GM23338 (cell line): Measurements from ENCODE around the gene HMHB1. TPM values are rescaled to one million over a fixed set of nuclear protein-coding genes. Genes with fewer than 3 reads are reported as not detected.

Experiments
- ATAC-seq: fragments of 200-7000 bp; cut with Tn5 transposase; 3 replicates; pipeline ENCODE4 v1.9.1; 2020
- DNase-seq: peaks from one replicate; pipeline ENCODE4 v3.0.0-alpha.2; 2015; ENCODE audit warnings: low spot score
- H2AFZ ChIP-seq: fragments of 200-600 bp; sonication (generic); 2 replicates; pipeline ENCODE4 v1.8.0; 2016; ENCODE audit warnings: antibody characterized with exemption, mild to moderate bottlenecking, moderate library complexity
- H3F3A ChIP-seq: fragments of 200-600 bp; sonication (generic); replicated peaks from 2 replicates; pipeline ENCODE4 v1.8.0; 2017; ENCODE audit warnings: antibody characterized with exemption, mixed run types, low read depth
- H3K27ac ChIP-seq: fragments of 200-600 bp; sonication (generic); 2 replicates; pipeline ENCODE4 v1.6.1; 2016; ENCODE audit warnings: low read depth
- H3K27me3 ChIP-seq: fragments of 200-600 bp; sonication (generic); 2 replicates; pipeline ENCODE4 v1.8.0; 2016; ENCODE audit warnings: mild to moderate bottlenecking, mixed run types, moderate library complexity; ENCODE audit not compliant: insufficient read depth
- H3K36me3 ChIP-seq: fragments of 200-600 bp; sonication (generic); 2 replicates; pipeline ENCODE4 v1.8.0; 2016; ENCODE audit warnings: mild to moderate bottlenecking; ENCODE audit not compliant: insufficient read depth
- H3K4me1 ChIP-seq: fragments of 200-600 bp; sonication (generic); 2 replicates; pipeline ENCODE4 v1.8.0; 2016; ENCODE audit warnings: mild to moderate bottlenecking, moderate library complexity; ENCODE audit not compliant: insufficient read depth
- H3K4me2 ChIP-seq: fragments of 200-600 bp; sonication (generic); 2 replicates; pipeline ENCODE4 v1.7.1; 2017; ENCODE audit warnings: mixed run types
- H3K4me3 ChIP-seq: fragments of 200-600 bp; sonication (generic); 2 replicates; pipeline ENCODE4 v1.6.1; 2016; ENCODE audit warnings: mixed run types
- H3K79me2 ChIP-seq: fragments of 200-600 bp; sonication (generic); replicated peaks from 2 replicates; pipeline ENCODE4 v1.8.0; 2017; ENCODE audit warnings: mild to moderate bottlenecking; ENCODE audit not compliant: insufficient read depth
- H3K9me2 ChIP-seq: fragments of 200-600 bp; sonication (generic); 2 replicates; pipeline ENCODE4 v1.8.0; 2017; ENCODE audit not compliant: insufficient read depth
- H4K20me1 ChIP-seq: fragments of 200-600 bp; sonication (generic); replicated peaks from 2 replicates; pipeline ENCODE4 v1.8.0; 2017; ENCODE audit warnings: mild to moderate bottlenecking; ENCODE audit not compliant: insufficient read depth
- H3K27ac Mint-ChIP-seq: 2 replicates; pipeline ENCODE4 v1.8.0; 2020; ENCODE audit warnings: inconsistent platforms, mild to moderate bottlenecking, moderate library complexity, mixed read lengths
- H3K27me3 Mint-ChIP-seq: 3 replicates; pipeline ENCODE4 v1.8.0; 2022; ENCODE audit warnings: low read depth, mild to moderate bottlenecking, moderate library complexity, mixed read lengths, inconsistent platforms; ENCODE audit not compliant: insufficient read depth, poor library complexity
- H3K36me3 Mint-ChIP-seq: 3 replicates; pipeline ENCODE4 v1.8.0; 2021; ENCODE audit warnings: low read depth, mild to moderate bottlenecking, inconsistent platforms, moderate library complexity, mixed read lengths
- H3K4me1 Mint-ChIP-seq: 3 replicates; pipeline ENCODE4 v1.8.0; 2020; ENCODE audit warnings: mild to moderate bottlenecking, inconsistent platforms, mixed read lengths
- H3K4me3 Mint-ChIP-seq: 3 replicates; pipeline ENCODE4 v1.8.0; 2021; ENCODE audit warnings: moderate library complexity, mild to moderate bottlenecking, inconsistent platforms, mixed read lengths
- H3K9me3 Mint-ChIP-seq: 3 replicates; pipeline ENCODE4 v1.8.0; 2020; ENCODE audit warnings: moderate library complexity, mild to moderate bottlenecking, inconsistent platforms, mixed read lengths
- CREB1 ChIP-seq: fragments of 250-450 bp; sonication (Bioruptor Pico); IDR thresholded peaks from 2 replicates; pipeline ENCODE4 v1.5.0; 2020; ENCODE audit warnings: low read depth, mild to moderate bottlenecking, moderate library complexity
- EZH2 ChIP-seq: fragments of 200-600 bp; sonication (generic); IDR thresholded peaks from one replicate; pipeline ENCODE4 v1.8.0; 2017; ENCODE audit warnings: antibody characterized with exemption, mild to moderate bottlenecking, low read depth; ENCODE audit not compliant: unreplicated experiment
- EZH2phosphoT487 ChIP-seq: fragments of 200-600 bp; sonication (generic); IDR thresholded peaks from one replicate; pipeline ENCODE4 v1.8.1; 2018; ENCODE audit warnings: antibody characterized with exemption; ENCODE audit not compliant: unreplicated experiment
- JUNB ChIP-seq: IDR thresholded peaks from one replicate; pipeline ENCODE4 v1.6.1; 2016; ENCODE audit warnings: antibody characterized with exemption; ENCODE audit not compliant: unreplicated experiment
- NANOG ChIP-seq: IDR thresholded peaks from 2 replicates; pipeline ENCODE4 v1.6.1; 2016; ENCODE audit warnings: antibody characterized with exemption, borderline replicate concordance
- POLR2AphosphoS5 ChIP-seq: IDR thresholded peaks from 2 replicates; pipeline ENCODE4 v1.6.1; 2016; ENCODE audit warnings: antibody characterized with exemption, low read depth
- STAT1 ChIP-seq: IDR thresholded peaks from one replicate; pipeline ENCODE4 v1.6.1; 2016; ENCODE audit warnings: antibody characterized with exemption; ENCODE audit not compliant: unreplicated experiment
- ZNF114 ChIP-seq: fragments of 250-450 bp; sonication (Bioruptor Pico); IDR thresholded peaks from 2 replicates; pipeline ENCODE4 v1.5.0; 2020; ENCODE audit warnings: mild to moderate bottlenecking, moderate library complexity
- ZNF331 ChIP-seq: fragments of 250-450 bp; sonication (Bioruptor Pico); IDR thresholded peaks from 2 replicates; pipeline ENCODE4 v1.5.0; 2020; ENCODE audit warnings: low read depth, mild to moderate bottlenecking, moderate library complexity
- ZNF462 ChIP-seq: fragments of 250-450 bp; sonication (Bioruptor Pico); IDR thresholded peaks from 2 replicates; pipeline ENCODE4 v1.5.0; 2020; ENCODE audit warnings: mild to moderate bottlenecking, moderate library complexity
- polyA plus RNA-seq: library from polyadenylated mRNA; unstranded; fragments of >200 nt; fragmentation: Nextera tagmentation; extraction: Ambion mirVana; gene quantifications from 2 replicates; pipeline ENCODE4 v1.2.1, GENCODE V29; 2016
- total RNA-seq: library from RNA; depleted of rRNA; stranded (reverse); fragments of >200 nt; shearing (Covaris generic); gene quantifications from 2 replicates; pipeline ENCODE4 v1.2.3, GENCODE V29; 2014
- TF ChIP-seq, protein P1 (sequence below): IDR thresholded peaks from 2 replicates; pipeline ENCODE4 v1.6.1; 2016; ENCODE audit warnings: antibody characterized with exemption
- TF ChIP-seq, protein P2 (sequence below): IDR thresholded peaks from one replicate; pipeline ENCODE4 v1.6.1; 2018; ENCODE audit warnings: antibody characterized with exemption; ENCODE audit not compliant: unreplicated experiment
- TF ChIP-seq, protein P3 (sequence below), 2 experiments: fragments of 200-600 bp in 1 of 2; sonication (generic) in 1 of 2; conservative IDR thresholded peaks; 2 replicates each; pipeline versions ENCODE4 v1.5.1 to v1.6.1; 2016 to 2017; ENCODE audit warnings: antibody characterized with exemption in 2 of 2, low read depth in 2 of 2, mild to moderate bottlenecking in 2 of 2, moderate library complexity in 1 of 2

HMHB1 gene
- total and polyA plus RNA-seq, 2 experiments from 2014 or later, result not detected

DNA sequence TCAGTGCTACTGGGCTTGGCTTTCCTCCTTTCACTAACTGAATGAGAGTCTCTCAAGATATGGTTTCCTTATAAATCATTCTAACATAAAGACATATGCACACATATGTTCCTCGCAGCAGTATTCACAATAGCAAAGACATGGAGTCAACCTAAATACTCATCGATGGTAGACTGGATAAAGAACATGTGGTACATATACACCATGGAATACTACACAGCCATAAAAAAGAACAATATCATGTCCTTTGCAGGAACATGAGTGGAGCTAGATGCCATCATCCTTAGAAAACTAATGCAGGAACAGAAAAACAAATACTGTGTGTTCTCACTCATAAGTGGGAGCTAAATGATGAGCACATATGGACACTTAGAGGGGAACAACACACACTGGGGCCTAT lies 32.5 kb upstream of the HMHB1 start:
- Histone ChIP-seq H3F3A (no peaks in the 10 kb centered on the region), H3K9me2 (no peaks in the 10 kb centered on the region), H4K20me1 (no peaks in the 10 kb centered on the region), H3K27me3 (no peaks in the 10 kb centered on the region), H3K36me3 (no peaks in the 10 kb centered on the region), H3K79me2 (no peaks in the 10 kb centered on the region), H3K4me3 (no peak overlapping the region), H3K4me1 (no peaks in the 10 kb centered on the region), H3K4me2 (no peak overlapping the region), H2AFZ (no peak overlapping the region), H3K27ac (no peak overlapping the region)
- no peaks in the 10 kb centered on the region for H3K36me3 Mint-ChIP-seq
- H3K27ac Mint-ChIP-seq, result no peak overlapping the region
- TF ChIP-seq CREB1 (CRISPR knock-in tag) (no peak), ZNF331 (no peak), EZH2 (no peak), STAT1 (no peak), ZNF114 (CRISPR knock-in tag) (no peak), ZNF462 (no peak), NANOG (no peak), POLR2AphosphoS5 (no peak), JUNB (no peak), EZH2phosphoT487 (no peak)
- TF ChIP-seq, protein P1, sequence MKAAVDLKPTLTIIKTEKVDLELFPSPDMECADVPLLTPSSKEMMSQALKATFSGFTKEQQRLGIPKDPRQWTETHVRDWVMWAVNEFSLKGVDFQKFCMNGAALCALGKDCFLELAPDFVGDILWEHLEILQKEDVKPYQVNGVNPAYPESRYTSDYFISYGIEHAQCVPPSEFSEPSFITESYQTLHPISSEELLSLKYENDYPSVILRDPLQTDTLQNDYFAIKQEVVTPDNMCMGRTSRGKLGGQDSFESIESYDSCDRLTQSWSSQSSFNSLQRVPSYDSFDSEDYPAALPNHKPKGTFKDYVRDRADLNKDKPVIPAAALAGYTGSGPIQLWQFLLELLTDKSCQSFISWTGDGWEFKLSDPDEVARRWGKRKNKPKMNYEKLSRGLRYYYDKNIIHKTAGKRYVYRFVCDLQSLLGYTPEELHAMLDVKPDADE, result no peak
- TF ChIP-seq, protein P2, sequence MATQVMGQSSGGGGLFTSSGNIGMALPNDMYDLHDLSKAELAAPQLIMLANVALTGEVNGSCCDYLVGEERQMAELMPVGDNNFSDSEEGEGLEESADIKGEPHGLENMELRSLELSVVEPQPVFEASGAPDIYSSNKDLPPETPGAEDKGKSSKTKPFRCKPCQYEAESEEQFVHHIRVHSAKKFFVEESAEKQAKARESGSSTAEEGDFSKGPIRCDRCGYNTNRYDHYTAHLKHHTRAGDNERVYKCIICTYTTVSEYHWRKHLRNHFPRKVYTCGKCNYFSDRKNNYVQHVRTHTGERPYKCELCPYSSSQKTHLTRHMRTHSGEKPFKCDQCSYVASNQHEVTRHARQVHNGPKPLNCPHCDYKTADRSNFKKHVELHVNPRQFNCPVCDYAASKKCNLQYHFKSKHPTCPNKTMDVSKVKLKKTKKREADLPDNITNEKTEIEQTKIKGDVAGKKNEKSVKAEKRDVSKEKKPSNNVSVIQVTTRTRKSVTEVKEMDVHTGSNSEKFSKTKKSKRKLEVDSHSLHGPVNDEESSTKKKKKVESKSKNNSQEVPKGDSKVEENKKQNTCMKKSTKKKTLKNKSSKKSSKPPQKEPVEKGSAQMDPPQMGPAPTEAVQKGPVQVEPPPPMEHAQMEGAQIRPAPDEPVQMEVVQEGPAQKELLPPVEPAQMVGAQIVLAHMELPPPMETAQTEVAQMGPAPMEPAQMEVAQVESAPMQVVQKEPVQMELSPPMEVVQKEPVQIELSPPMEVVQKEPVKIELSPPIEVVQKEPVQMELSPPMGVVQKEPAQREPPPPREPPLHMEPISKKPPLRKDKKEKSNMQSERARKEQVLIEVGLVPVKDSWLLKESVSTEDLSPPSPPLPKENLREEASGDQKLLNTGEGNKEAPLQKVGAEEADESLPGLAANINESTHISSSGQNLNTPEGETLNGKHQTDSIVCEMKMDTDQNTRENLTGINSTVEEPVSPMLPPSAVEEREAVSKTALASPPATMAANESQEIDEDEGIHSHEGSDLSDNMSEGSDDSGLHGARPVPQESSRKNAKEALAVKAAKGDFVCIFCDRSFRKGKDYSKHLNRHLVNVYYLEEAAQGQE, result no peak
- TF ChIP-seq, protein P3, sequence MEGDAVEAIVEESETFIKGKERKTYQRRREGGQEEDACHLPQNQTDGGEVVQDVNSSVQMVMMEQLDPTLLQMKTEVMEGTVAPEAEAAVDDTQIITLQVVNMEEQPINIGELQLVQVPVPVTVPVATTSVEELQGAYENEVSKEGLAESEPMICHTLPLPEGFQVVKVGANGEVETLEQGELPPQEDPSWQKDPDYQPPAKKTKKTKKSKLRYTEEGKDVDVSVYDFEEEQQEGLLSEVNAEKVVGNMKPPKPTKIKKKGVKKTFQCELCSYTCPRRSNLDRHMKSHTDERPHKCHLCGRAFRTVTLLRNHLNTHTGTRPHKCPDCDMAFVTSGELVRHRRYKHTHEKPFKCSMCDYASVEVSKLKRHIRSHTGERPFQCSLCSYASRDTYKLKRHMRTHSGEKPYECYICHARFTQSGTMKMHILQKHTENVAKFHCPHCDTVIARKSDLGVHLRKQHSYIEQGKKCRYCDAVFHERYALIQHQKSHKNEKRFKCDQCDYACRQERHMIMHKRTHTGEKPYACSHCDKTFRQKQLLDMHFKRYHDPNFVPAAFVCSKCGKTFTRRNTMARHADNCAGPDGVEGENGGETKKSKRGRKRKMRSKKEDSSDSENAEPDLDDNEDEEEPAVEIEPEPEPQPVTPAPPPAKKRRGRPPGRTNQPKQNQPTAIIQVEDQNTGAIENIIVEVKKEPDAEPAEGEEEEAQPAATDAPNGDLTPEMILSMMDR (conservative IDR thresholded peaks at IDR 0.05; ENCODE audit: low read depth in 2 of 2), result no peak
- 0 out of 3 replicates have a peak, but pooled peaks cover 5% of the 10 kb centered on the region for H3K9me3 Mint-ChIP-seq
- H3K4me3 Mint-ChIP-seq, result no peak overlapping the region
- ATAC-seq, result no peak
- peaks cover 20% of the 10 kb centered on the region for H3K4me1 Mint-ChIP-seq
- no peaks in the 10 kb centered on the region for H3K27me3 Mint-ChIP-seq
- DNase-seq, result no peak
